LNCaP clone FGC (cell line): ENCODE measurements around the gene GABRG3.

Source experiments
- DNase-seq: peaks from one replicate; pipeline ENCODE4 v3.0.0-alpha.2; 2011; ENCODE audit warnings: low read depth
- H3K4me3 ChIP-seq: 2 replicates; pipeline ENCODE4 v1.5.1; 2011; ENCODE audit warnings: mild to moderate bottlenecking, low read depth, low read length, control low read depth
- TF ChIP-seq, protein P1 (sequence below): IDR thresholded peaks from 2 replicates; pipeline ENCODE4 v1.5.1; 2012; ENCODE audit warnings: mild to moderate bottlenecking; ENCODE audit not compliant: control insufficient read depth, insufficient read depth; ENCODE audit errors: extremely low read depth

GABRG3 gene

GRCh38 chr15:27165590-27165989 lies 194.6 kb downstream of the GABRG3 start:
- DNase-seq: no peak
- H3K4me3 ChIP-seq: no peak overlapping the region
- TF ChIP-seq, protein P1, sequence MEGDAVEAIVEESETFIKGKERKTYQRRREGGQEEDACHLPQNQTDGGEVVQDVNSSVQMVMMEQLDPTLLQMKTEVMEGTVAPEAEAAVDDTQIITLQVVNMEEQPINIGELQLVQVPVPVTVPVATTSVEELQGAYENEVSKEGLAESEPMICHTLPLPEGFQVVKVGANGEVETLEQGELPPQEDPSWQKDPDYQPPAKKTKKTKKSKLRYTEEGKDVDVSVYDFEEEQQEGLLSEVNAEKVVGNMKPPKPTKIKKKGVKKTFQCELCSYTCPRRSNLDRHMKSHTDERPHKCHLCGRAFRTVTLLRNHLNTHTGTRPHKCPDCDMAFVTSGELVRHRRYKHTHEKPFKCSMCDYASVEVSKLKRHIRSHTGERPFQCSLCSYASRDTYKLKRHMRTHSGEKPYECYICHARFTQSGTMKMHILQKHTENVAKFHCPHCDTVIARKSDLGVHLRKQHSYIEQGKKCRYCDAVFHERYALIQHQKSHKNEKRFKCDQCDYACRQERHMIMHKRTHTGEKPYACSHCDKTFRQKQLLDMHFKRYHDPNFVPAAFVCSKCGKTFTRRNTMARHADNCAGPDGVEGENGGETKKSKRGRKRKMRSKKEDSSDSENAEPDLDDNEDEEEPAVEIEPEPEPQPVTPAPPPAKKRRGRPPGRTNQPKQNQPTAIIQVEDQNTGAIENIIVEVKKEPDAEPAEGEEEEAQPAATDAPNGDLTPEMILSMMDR: peak; percentile 20; the same call in 1 of the 2 replicates

- no peak for DNase-seq
- TF ChIP-seq, protein P1: no peak
- H3K4me3 ChIP-seq: no peak overlapping the region
Observed at GRCh38 chr15:27166917-27167316, 195.9 kb downstream of the GABRG3 start.

- DNase-seq: no peak
- TF ChIP-seq, protein P1: no peak
- H3K4me3 ChIP-seq: no peak overlapping the region
Observed at GRCh38 chr15:27167738-27168137, 196.8 kb downstream of the GABRG3 start.

DNA sequence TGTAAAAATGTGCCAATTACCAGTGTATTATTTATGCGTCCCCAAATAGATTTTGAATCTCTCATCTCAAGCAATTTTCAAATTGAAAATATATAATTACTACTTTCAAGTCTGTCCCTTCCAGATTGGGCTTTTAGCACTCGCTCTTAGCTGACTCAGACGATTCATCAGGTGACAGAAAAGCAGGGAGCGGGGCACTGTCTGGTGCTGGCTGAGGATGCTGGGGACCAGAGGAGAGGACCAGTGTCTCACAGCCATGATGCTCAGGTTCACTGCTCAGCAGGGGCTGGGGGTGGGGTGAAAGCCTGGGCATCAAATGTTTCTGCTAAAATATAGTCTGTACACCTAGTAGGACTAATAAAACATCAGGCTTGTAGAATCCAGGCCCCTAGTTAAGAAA lies 199.9 kb downstream of the GABRG3 start:
- DNase-seq: no peak
- TF ChIP-seq, protein P1: no peak
- H3K4me3 ChIP-seq: no peak overlapping the region

DNA sequence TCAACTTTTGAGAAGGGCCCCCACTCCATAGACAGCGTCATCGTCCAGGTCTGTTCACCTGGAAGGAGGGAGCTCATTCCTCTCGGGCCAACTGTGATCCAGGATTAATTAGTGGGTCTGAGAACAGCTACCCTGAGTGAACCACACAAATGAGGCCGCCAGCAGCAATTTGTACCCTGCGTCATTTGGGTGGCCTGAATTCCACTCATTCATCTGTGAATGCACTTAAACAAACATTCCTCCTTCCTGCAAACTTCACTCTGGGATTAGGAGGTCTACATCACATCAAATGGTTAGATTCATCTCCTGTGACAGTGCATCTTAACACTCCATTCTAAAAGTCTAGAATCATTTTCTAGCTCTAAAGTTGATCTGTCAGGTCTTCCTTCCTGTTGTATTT lies 201.8 kb downstream of the GABRG3 start:
- no peak overlapping the region for H3K4me3 ChIP-seq
- TF ChIP-seq, protein P1: no peak
- DNase-seq: no peak

DNA sequence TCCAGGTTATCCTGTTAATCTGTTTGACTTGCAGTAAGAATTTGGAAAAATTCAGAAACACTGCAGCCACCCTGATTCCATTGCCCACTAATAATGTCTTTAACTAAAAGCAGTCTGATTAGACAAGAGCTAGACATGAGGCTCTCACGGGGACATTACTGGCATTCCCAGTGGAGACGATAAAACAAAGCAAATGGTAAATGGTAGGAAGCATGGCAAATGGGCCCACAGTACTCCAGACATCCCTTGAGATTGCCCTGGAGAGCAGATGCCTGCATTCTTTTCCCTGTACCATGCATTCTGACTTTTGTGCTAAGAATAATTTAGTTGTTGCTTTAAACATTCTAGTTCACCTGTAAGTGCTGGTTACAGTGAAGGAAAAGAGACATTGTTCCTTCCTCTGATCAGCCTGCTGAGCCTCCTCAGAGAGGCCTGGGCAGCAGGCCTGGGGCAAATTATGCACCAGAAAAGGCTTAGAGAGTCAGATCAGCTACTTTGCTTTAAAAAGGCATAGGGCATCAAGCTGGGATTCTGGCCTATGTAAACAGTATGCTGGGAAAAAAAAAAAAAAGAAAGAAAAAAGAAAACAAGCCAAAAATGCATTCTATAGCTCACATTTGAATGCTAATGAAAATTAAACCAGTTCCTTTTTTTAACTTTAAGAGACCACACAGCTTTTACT lies 204.6 kb downstream of the GABRG3 start:
- TF ChIP-seq, protein P1: no peak
- no peak for DNase-seq
- no peak overlapping the region for H3K4me3 ChIP-seq
